ENCODE results near the gene HOXB5. TPM values are rescaled to one million over a fixed set of nuclear protein-coding genes. Genes with fewer than 3 reads are reported as not detected.

HOXB5 gene
- total RNA-seq, 1 donor from 2014 or later = 2.1 TPM

- H3K27ac Mint-ChIP-seq = peak overlapping the region; percentile 71
- no peaks in the 10 kb centered on the region for H3K9me3 Mint-ChIP-seq (ENCODE audit: low read depth)
- H3K27me3 Mint-ChIP-seq = no peaks in the 10 kb centered on the region
- no peaks in the 10 kb centered on the region for H3K36me3 Mint-ChIP-seq (ENCODE audit: insufficient read depth)
- peaks cover 14% of the 10 kb centered on the region for H3K4me1 Mint-ChIP-seq (ENCODE audit: low read depth)
- no peak for DNase-seq (ENCODE audit: low spot score, unreplicated experiment)
- no peak for TF ChIP-seq CTCF (IDR thresholded peaks at IDR 0.05; ENCODE audit: unreplicated experiment)
- peak overlapping the region; percentile 50 for H3K4me3 Mint-ChIP-seq (ENCODE audit: low read depth)
Measured at GRCh38 chr17:48571024-48571818, 22.4 kb downstream of the HOXB5 start.

- Mint-ChIP-seq H3K27me3 (no peaks in the 10 kb centered on the region), H3K4me3 (ENCODE audit: low read depth) (peak overlapping the region; percentile 50), H3K36me3 (ENCODE audit: insufficient read depth) (no peaks in the 10 kb centered on the region), H3K9me3 (ENCODE audit: low read depth) (no peaks in the 10 kb centered on the region), H3K27ac (peak overlapping the region; percentile 63), H3K4me1 (ENCODE audit: low read depth) (peaks cover 14% of the 10 kb centered on the region)
- DNase-seq (ENCODE audit: low spot score, unreplicated experiment) = no peak
- no peak for TF ChIP-seq CTCF (IDR thresholded peaks at IDR 0.05; ENCODE audit: unreplicated experiment)
Measured at GRCh38 chr17:48570325-48571023, 23.1 kb downstream of the HOXB5 start.

- Mint-ChIP-seq H3K27ac (no peak overlapping the region), H3K4me3 (ENCODE audit: low read depth) (peak overlapping the region; percentile 45), H3K36me3 (ENCODE audit: insufficient read depth) (no peaks in the 10 kb centered on the region), H3K4me1 (ENCODE audit: low read depth) (peaks cover 14% of the 10 kb centered on the region), H3K27me3 (no peaks in the 10 kb centered on the region), H3K9me3 (ENCODE audit: low read depth) (no peaks in the 10 kb centered on the region)
- DNase-seq (ENCODE audit: low spot score, unreplicated experiment) = no peak
- no peak for TF ChIP-seq CTCF (IDR thresholded peaks at IDR 0.05; ENCODE audit: unreplicated experiment)
Measured at GRCh38 chr17:48569674-48570324, 23.8 kb downstream of the HOXB5 start.

GRCh38 chr17:48569240-48569582 is 24.4 kb downstream of the HOXB5 start:
- no peak for DNase-seq (ENCODE audit: low spot score, unreplicated experiment)
- Mint-ChIP-seq H3K27ac (no peak overlapping the region), H3K36me3 (ENCODE audit: insufficient read depth) (no peaks in the 10 kb centered on the region), H3K4me3 (ENCODE audit: low read depth) (peak overlapping the region; percentile 34), H3K4me1 (ENCODE audit: low read depth) (peaks cover 16% of the 10 kb centered on the region), H3K27me3 (no peaks in the 10 kb centered on the region), H3K9me3 (ENCODE audit: low read depth) (no peaks in the 10 kb centered on the region)
- no peak for TF ChIP-seq CTCF (IDR thresholded peaks at IDR 0.05; ENCODE audit: unreplicated experiment)

- H3K9me3 Mint-ChIP-seq (ENCODE audit: low read depth) = no peaks in the 10 kb centered on the region
- H3K27me3 Mint-ChIP-seq = peaks cover 2% of the 10 kb centered on the region
- peak overlapping the region; percentile 33 for H3K27ac Mint-ChIP-seq
- DNase-seq (ENCODE audit: low spot score, unreplicated experiment) = no peak
- no peaks in the 10 kb centered on the region for H3K36me3 Mint-ChIP-seq (ENCODE audit: insufficient read depth)
- peak overlapping the region; percentile 34 for H3K4me3 Mint-ChIP-seq (ENCODE audit: low read depth)
- peaks cover 17% of the 10 kb centered on the region for H3K4me1 Mint-ChIP-seq (ENCODE audit: low read depth)
- TF ChIP-seq CTCF (IDR thresholded peaks at IDR 0.05; ENCODE audit: unreplicated experiment) = no peak
Measured at GRCh38 chr17:48568499-48569239, 24.9 kb downstream of the HOXB5 start.

Data from progenitor cell of endocrine pancreas (in vitro differentiated cells).